Activated gamma-delta T cell treated with anti-CD3 and anti-CD28 coated beads, Interleukin-2, amount 50 U/mL, for 16 hours (primary cell): Measurements from ENCODE around the gene HES3.

Source experiments
- DNase-seq: peaks from one replicate; pipeline ENCODE4 v3.0.0-alpha.2; 2020; ENCODE audit warnings: low read depth

Gene HES3

GRCh38 chr1:6279613-6280383 is 35.8 kb downstream of the HES3 start:
- no peak for DNase-seq

- no peak for DNase-seq
Measured at GRCh38 chr1:6280761-6281451, 36.9 kb downstream of the HES3 start.

- DNase-seq = no peak
Measured at GRCh38 chr1:6281511-6282402, 37.8 kb downstream of the HES3 start.

GRCh38 chr1:6282577-6283270 is 38.7 kb downstream of the HES3 start:
- no peak for DNase-seq

- DNase-seq = no peak
Measured at GRCh38 chr1:6285336-6285735, 41.4 kb downstream of the HES3 start.

GRCh38 chr1:6286266-6286665 is 42.3 kb downstream of the HES3 start:
- no peak for DNase-seq

GRCh38 chr1:6287029-6287428 is 43.0 kb downstream of the HES3 start:
- no peak for DNase-seq

GRCh38 chr1:6287431-6287886 is 43.5 kb downstream of the HES3 start:
- no peak for DNase-seq

- DNase-seq = no peak
Measured at GRCh38 chr1:6288026-6288425, 44.0 kb downstream of the HES3 start.

- DNase-seq = no peak
Measured at GRCh38 chr1:6288665-6289064, 44.7 kb downstream of the HES3 start.

- no peak for DNase-seq
Measured at GRCh38 chr1:6292102-6292501, 48.1 kb downstream of the HES3 start.

GRCh38 chr1:6294080-6294889 is 50.3 kb downstream of the HES3 start:
- DNase-seq = no peak

GRCh38 chr1:6294890-6295556 is 51.0 kb downstream of the HES3 start:
- DNase-seq = no peak
